RWPE1 (cell line): ENCODE results near the gene TRABD2B.

Experiments
- CTCF ChIA-PET: fragments of 350-600 bp; sonication (Branson Sonifier 250); formaldehyde crosslinking; extraction: SDS; loops from one replicate; lab custom pipeline; 2021; lab: Yijun Ruan, JAX
- POLR2A ChIA-PET: fragments of 400-600 bp; formaldehyde crosslinking; extraction: SDS; loops from one replicate; lab custom pipeline; 2020; ENCODE audit warnings: antibody characterized with exemption; ENCODE audit not compliant: low non-redundant PET; lab: Yijun Ruan, JAX
- DNase-seq: peaks from one replicate; pipeline ENCODE4 v3.0.0; 2012; ENCODE audit warnings: low spot score
- H3K27ac ChIP-seq: fragments of 450-650 bp; 2 replicates; pipeline ENCODE4 v1.5.1; 2017
- TF ChIP-seq, protein P1 (sequence below): fragments of 450-650 bp; conservative IDR thresholded peaks from 2 replicates; pipeline ENCODE4 v1.5.1; 2017; ENCODE audit warnings: low read depth, mild to moderate bottlenecking

The TRABD2B gene

GRCh38 chr1:47997289-47998200 is at the start of gene TRABD2B:
TRABD2B (minus strand) TSS chr1:47997385.
- CTCF ChIA-PET: interaction anchor here (0.5 to 2.9 kb wide), 28 partner anchors 11 to 684 kb away, joined by 3 to 43 read pairs (median 4); no protein-coding TSS in a partner anchor
- peak within 1 kb of the TSS; percentile 83 for H3K27ac ChIP-seq
- TF ChIP-seq, protein P1, sequence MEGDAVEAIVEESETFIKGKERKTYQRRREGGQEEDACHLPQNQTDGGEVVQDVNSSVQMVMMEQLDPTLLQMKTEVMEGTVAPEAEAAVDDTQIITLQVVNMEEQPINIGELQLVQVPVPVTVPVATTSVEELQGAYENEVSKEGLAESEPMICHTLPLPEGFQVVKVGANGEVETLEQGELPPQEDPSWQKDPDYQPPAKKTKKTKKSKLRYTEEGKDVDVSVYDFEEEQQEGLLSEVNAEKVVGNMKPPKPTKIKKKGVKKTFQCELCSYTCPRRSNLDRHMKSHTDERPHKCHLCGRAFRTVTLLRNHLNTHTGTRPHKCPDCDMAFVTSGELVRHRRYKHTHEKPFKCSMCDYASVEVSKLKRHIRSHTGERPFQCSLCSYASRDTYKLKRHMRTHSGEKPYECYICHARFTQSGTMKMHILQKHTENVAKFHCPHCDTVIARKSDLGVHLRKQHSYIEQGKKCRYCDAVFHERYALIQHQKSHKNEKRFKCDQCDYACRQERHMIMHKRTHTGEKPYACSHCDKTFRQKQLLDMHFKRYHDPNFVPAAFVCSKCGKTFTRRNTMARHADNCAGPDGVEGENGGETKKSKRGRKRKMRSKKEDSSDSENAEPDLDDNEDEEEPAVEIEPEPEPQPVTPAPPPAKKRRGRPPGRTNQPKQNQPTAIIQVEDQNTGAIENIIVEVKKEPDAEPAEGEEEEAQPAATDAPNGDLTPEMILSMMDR: peak; percentile 97
- peak; percentile 85 for DNase-seq
- POLR2A ChIA-PET: no interaction called here

DNA sequence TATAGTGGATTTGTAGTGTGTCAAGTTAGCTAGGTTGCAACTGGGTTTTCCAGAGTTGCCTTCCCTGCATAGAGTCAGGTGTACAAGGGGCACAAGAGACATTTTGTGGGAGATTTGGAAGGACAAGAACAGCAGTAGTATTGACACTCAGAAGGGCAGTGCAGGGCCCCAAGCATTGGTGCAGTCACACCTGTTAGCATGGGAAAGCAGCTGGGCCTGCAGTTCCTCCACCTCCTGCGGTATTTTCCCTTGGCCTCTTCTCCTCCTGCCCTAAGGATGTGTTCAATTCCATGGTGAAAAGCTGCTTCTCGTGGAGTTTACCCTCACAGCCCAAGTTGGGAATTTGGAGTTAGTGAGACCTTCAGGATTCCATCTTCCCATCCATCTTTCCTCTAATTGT is 47.1 kb upstream of the TRABD2B start:
- DNase-seq: no peak
- POLR2A ChIA-PET: no interaction called here
- no peak overlapping the region for H3K27ac ChIP-seq
- TF ChIP-seq, protein P1: no peak
- CTCF ChIA-PET: interaction anchor here (0.8 to 1.1 kb wide), 2 partner anchors 13 to 46 kb away, joined by 3 read pairs; no protein-coding TSS in a partner anchor

GRCh38 chr1:48043622-48044021 is 46.4 kb upstream of the TRABD2B start:
- TF ChIP-seq, protein P1: no peak
- POLR2A ChIA-PET: no interaction called here
- CTCF ChIA-PET: interaction anchor here (0.6 to 1.1 kb wide), 2 partner anchors 10 to 46 kb away, joined by 3 read pairs; no protein-coding TSS in a partner anchor
- DNase-seq: no peak
- H3K27ac ChIP-seq: no peak overlapping the region

DNA sequence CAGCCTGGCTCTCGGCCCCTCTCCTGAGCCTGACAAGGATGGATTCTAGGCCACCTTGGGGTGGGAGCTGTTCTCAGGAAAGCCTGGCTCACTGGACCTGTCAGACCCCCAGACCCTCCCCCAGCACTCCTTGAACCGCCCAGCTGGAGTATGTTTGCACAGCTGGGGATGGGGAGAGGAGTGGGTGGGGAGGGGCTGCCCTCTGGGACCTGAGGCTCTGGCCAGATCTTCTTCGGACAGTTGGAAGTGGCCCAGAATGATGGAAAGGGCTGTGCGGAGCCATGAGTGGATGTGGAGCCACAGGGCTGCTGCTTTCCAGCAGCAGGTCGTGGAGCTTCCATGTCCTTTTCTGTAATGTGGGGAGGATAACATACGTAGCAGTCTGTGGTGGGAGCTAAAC is 43.0 kb upstream of the TRABD2B start:
- POLR2A ChIA-PET: no interaction called here
- DNase-seq: no peak
- TF ChIP-seq, protein P1: no peak
- CTCF ChIA-PET: interaction anchor here (0.6 to 1.6 kb wide), 4 partner anchors 10 to 93 kb away, joined by 3 read pairs; partner anchors contain the start of gene TRABD2B
- H3K27ac ChIP-seq: no peak overlapping the region

- no peak overlapping the region for H3K27ac ChIP-seq
- no peak for DNase-seq
- TF ChIP-seq, protein P1: no peak
- CTCF ChIA-PET: interaction anchor here (1.0 to 1.4 kb wide), 3 partner anchors 22 to 92 kb away, joined by 3 read pairs; partner anchors contain the start of gene TRABD2B
- POLR2A ChIA-PET: interaction anchor here (0.7 kb wide), 1 partner anchor 20 kb away, joined by 6 read pairs; no protein-coding TSS in a partner anchor
Observed at GRCh38 chr1:48039088-48040054, 42.2 kb upstream of the TRABD2B start.
